Measurements from ENCODE around the gene LRRC4B. TPM values are rescaled to one million over a fixed set of nuclear protein-coding genes. Genes with fewer than 3 reads are reported as not detected.

The LRRC4B gene, protein sequence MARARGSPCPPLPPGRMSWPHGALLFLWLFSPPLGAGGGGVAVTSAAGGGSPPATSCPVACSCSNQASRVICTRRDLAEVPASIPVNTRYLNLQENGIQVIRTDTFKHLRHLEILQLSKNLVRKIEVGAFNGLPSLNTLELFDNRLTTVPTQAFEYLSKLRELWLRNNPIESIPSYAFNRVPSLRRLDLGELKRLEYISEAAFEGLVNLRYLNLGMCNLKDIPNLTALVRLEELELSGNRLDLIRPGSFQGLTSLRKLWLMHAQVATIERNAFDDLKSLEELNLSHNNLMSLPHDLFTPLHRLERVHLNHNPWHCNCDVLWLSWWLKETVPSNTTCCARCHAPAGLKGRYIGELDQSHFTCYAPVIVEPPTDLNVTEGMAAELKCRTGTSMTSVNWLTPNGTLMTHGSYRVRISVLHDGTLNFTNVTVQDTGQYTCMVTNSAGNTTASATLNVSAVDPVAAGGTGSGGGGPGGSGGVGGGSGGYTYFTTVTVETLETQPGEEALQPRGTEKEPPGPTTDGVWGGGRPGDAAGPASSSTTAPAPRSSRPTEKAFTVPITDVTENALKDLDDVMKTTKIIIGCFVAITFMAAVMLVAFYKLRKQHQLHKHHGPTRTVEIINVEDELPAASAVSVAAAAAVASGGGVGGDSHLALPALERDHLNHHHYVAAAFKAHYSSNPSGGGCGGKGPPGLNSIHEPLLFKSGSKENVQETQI
- total RNA-seq (2014; rRNA removed; shearing (Covaris generic)) = 7.4 and 8.4 TPM in 2 replicates

DNA sequence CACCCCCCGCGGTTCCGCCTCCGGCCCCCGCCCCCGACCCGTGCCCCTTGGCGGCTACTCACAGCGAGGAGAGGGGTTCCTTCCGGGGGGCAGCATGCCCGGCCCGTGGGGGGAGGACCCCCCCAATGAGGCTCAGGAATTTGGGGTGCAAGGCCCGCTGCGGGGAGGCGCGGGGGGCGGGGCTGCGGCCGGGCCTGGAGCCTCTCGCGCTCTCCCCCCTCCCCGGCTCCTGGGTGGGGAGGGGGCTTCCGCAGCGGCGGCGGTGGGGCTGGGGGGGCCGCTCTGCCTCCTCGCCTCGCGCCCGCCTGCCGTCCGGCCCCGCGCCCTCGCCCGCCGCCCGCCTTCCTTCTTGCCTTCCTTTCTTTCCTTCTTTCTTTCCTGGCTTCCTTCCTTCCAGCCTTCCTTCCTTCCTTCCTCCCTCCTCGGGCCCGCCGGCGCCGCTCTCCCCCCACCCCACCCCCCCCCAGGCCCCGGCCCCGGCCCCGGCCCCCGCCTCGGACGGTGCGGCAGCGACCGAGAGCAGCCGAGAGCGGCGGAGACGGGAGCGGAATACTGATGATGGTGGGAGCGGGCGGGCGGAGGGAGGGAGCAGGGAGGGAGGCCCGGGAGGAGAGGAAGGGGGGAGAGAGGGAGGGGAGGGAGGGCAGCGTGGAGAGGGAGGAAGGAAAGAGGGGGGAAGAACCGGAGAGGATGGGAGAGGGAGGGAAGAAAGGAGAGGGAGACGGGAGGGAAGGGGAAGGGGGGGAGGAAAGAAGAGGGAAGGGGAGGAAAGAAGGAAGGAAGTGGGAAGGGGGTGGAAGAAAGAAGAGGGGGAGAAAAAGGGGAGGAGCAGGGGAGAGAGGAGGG is at the start of gene LRRC4B:
LRRC4B (minus strand) TSS at position 554 of the 846 bp plus-strand sequence. CDS start 19,597 bp downstream, outside the sequence.

DNA sequence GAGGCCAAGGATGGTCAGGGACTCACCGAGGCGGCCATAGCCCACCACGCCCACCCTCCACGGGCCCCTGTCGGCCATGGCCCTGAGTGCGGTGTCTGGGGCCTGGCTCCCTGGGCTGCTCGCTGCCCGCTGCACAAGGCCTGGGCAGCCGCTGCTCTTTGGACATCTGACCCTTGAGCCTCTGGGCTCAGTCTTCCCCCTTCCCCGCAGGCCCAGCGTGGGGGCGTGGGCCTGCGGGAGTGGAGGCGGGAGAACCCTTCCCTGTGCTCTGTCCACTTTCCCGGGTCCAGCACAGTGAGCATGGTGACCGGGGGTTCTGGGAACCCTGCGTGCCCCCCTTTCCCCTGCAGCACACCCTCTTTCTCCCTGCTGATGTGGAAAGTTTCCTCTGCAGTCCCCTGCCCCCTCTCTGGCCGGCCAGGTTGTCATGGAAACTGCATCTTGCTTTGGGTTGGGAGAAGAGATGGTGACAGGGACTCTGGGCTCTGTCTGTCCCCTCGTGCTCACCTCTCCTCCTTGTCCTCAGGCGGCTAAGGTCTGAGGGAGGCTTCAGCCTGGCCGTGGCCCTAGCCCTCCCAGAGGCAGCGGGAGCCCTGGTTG is 54.4 kb downstream of the LRRC4B start, which contains the start of gene ASPDH:
ASPDH (minus strand) TSS at position 168 of the 600 bp plus-strand sequence; CDS start at position 78, 90 bp downstream.

DNA sequence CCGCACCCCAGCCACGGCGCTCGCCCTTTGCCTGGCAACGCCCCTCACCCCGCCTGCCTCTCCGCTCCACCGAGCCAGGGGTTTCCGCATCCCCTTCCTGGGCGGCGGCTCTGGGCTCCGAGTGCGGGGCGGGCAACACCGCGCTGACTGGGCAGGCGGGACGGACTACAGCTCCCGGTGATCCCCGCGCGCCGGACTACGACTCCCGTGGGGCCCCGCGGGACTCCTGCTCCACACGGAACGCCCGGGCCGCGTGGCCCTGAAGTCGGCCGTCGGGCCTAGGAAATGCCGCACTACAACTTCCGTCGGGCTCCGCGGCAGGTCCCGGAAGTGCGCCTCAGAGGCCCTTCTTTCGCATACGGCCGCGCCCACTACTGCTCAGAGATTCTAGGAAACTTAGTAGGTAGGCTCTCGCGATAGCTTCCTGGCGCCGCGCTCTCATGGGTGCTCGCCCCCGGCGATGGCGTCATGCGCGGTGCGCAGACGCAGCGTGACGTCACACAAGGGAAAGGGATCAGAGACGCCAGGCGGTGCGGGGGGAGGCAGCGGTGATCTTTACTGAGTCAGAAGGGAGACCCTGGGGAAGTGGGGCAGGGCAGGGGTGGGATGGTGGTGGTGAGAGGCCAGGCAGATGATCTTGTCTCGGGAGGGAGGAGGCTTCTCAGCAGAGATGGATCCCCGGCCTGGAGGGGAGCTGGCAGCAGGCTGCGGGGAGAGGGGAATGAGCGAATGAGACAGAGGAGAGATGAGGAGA is 57.0 kb downstream of the LRRC4B start, which contains the start of gene JOSD2:
JOSD2 (minus strand) TSS at position 123 of the 754 bp plus-strand sequence. CDS start 760 bp downstream, outside the sequence.

DNA sequence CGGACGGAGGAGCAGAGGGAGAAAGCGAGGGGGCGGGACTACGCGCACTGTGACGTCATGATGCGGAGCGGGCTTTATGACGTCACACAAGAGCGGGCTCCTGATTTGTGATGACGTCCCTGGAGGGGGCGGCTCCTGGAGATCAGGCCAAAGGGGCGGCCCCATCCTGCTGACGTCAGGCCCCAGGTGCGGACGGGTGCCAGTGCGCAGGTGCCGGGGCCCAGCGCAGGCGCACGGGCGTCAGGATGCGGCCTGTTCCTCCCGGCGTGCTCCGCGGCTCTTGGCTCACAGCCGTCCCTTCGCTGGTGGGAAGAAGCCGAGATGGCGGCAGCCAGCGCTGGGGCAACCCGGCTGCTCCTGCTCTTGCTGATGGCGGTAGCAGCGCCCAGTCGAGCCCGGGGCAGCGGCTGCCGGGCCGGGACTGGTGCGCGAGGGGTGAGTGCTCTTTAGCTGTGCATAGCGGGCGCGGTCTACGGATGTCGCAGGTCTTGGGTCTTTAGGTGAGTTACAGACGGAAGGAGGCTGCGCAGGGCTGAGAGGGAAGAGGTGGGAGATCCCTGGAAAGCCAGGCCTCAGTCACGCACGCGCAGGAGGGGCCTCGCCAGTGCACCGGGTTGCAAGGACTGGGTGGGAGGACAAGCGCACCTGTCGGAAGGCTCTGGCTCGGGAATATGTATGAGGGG is 91.9 kb downstream of the LRRC4B start, which contains the start of the genes EMC10 and GARIN5A:
EMC10 (plus strand) TSS at position 284 of the 683 bp plus-strand sequence; CDS start at position 322, 38 bp downstream.
GARIN5A (minus strand) TSS at position 625 of the 683 bp plus-strand sequence; CDS start at position 165, 460 bp downstream.

Other genes starting within 250 kb of the LRRC4B start
- gene KCNC3, start 239.1 kb downstream of the LRRC4B start, total RNA-seq (2014; rRNA removed; shearing (Covaris generic)) = 1.2 and 1.5 TPM in 2 replicates
- not detected in 2 replicates for gene NAPSA, start 202.8 kb downstream of the LRRC4B start, total RNA-seq (2014; rRNA removed; shearing (Covaris generic))
- gene NR1H2, start 192.0 kb downstream of the LRRC4B start, total RNA-seq (2014; rRNA removed; shearing (Covaris generic)) = 117 and 120 TPM in 2 replicates
- 130 and 138 TPM in 2 replicates for gene POLD1, start 184.1 kb downstream of the LRRC4B start, total RNA-seq (2014; rRNA removed; shearing (Covaris generic))
- gene SPIB, start 149.5 kb downstream of the LRRC4B start, total RNA-seq (2014; rRNA removed; shearing (Covaris generic)) = 0.11 TPM in 1 of 2 replicates, not detected in the other
- not detected in 2 replicates for gene MYBPC2, start 135.5 kb downstream of the LRRC4B start, total RNA-seq (2014; rRNA removed; shearing (Covaris generic))
- gene EMC10, start 91.9 kb downstream of the LRRC4B start, total RNA-seq (2014; rRNA removed; shearing (Covaris generic)) = 40.9 and 44.9 TPM in 2 replicates
- gene GARIN5A, start 91.6 kb downstream of the LRRC4B start, total RNA-seq (2014; rRNA removed; shearing (Covaris generic)) = 0.15 and 0.88 TPM in 2 replicates
- gene JOSD2, start 57.2 kb downstream of the LRRC4B start, total RNA-seq (2014; rRNA removed; shearing (Covaris generic)) = 42.8 and 58.6 TPM in 2 replicates
- gene ASPDH, start 54.5 kb downstream of the LRRC4B start, total RNA-seq (2014; rRNA removed; shearing (Covaris generic)) = not detected in 2 replicates
- 0.60 and 0.61 TPM in 2 replicates for gene SYT3, start 71.4 kb upstream of the LRRC4B start, total RNA-seq (2014; rRNA removed; shearing (Covaris generic))
- 5.2 and 13.8 TPM in 2 replicates for gene C19orf81, start 81.0 kb upstream of the LRRC4B start, total RNA-seq (2014; rRNA removed; shearing (Covaris generic))
- 0.77 and 1.4 TPM in 2 replicates for gene SHANK1, start 151.4 kb upstream of the LRRC4B start, total RNA-seq (2014; rRNA removed; shearing (Covaris generic))
- gene CLEC11A, start 154.9 kb upstream of the LRRC4B start, total RNA-seq (2014; rRNA removed; shearing (Covaris generic)) = 17.3 and 17.7 TPM in 2 replicates
- not detected in 2 replicates for gene GPR32, start 202.0 kb upstream of the LRRC4B start, total RNA-seq (2014; rRNA removed; shearing (Covaris generic))
- not detected in 2 replicates for gene ACP4, start 222.0 kb upstream of the LRRC4B start, total RNA-seq (2014; rRNA removed; shearing (Covaris generic))

Data from A375 (cell line).